Activated CD4-positive, alpha-beta T cell treated with anti-CD3 and anti-CD28 coated beads for 4 hours (primary cell): Measurements from ENCODE around the gene IL12RB2.
A peak's percentile ranks its signal among the peaks of the same experiment; 100 is the strongest.

Source experiments
- DNase-seq, 2 donors: peaks; one replicate each; pipeline ENCODE4 v3.0.0-alpha.2; 2020

IL12RB2 gene

GRCh38 chr1:67313934-67314671 lies 6.4 kb downstream of the IL12RB2 start:
- no peak for DNase-seq

- peak in 1 of 2 donors; percentile 4 for DNase-seq
Measured at GRCh38 chr1:67314696-67315095, 7.0 kb downstream of the IL12RB2 start.

GRCh38 chr1:67316180-67316902 lies 8.7 kb downstream of the IL12RB2 start:
- DNase-seq, result no peak

- DNase-seq, result no peak
Measured at GRCh38 chr1:67316918-67317317, 9.2 kb downstream of the IL12RB2 start.

GRCh38 chr1:67317803-67318202 lies 10.1 kb downstream of the IL12RB2 start:
- DNase-seq, result no peak

- no peak for DNase-seq
Measured at GRCh38 chr1:67322442-67322841, 14.8 kb downstream of the IL12RB2 start.

GRCh38 chr1:67323087-67323486 lies 15.4 kb downstream of the IL12RB2 start:
- no peak for DNase-seq

GRCh38 chr1:67324068-67324467 lies 16.4 kb downstream of the IL12RB2 start:
- DNase-seq, result no peak

GRCh38 chr1:67327864-67328466 lies 20.3 kb downstream of the IL12RB2 start:
- no peak for DNase-seq

GRCh38 chr1:67332653-67333529 lies 25.2 kb downstream of the IL12RB2 start:
- DNase-seq, result no peak

GRCh38 chr1:67333603-67334002 lies 25.9 kb downstream of the IL12RB2 start:
- no peak for DNase-seq

- DNase-seq, result no peak
Measured at GRCh38 chr1:67335411-67335810, 27.7 kb downstream of the IL12RB2 start.

- no peak for DNase-seq
Measured at GRCh38 chr1:67336157-67336556, 28.5 kb downstream of the IL12RB2 start.

- no peak for DNase-seq
Measured at GRCh38 chr1:67336783-67337182, 29.1 kb downstream of the IL12RB2 start.

- DNase-seq, result no peak
Measured at GRCh38 chr1:67338642-67339041, 31.0 kb downstream of the IL12RB2 start.

GRCh38 chr1:67339623-67340343 lies 32.1 kb downstream of the IL12RB2 start:
- peak in 1 of 2 donors; percentile 5 for DNase-seq

- DNase-seq, result peak; percentile 17 to 46
Measured at GRCh38 chr1:67342076-67342890, 34.6 kb downstream of the IL12RB2 start.

- DNase-seq, result no peak
Measured at GRCh38 chr1:67345556-67345955, 37.9 kb downstream of the IL12RB2 start.

- DNase-seq, result no peak
Measured at GRCh38 chr1:67346982-67347381, 39.3 kb downstream of the IL12RB2 start.

- DNase-seq, result peak in 1 of 2 donors; percentile 10
Measured at GRCh38 chr1:67347688-67348472, 40.2 kb downstream of the IL12RB2 start.
